Skeletal muscle cell (primary cell): Measurements from ENCODE around the gene DCP1B.

Experiments
- DNase-seq: peaks from one replicate; pipeline ENCODE4 v3.0.0-alpha.2; 2010; ENCODE audit warnings: low read depth
- H3K4me3 ChIP-seq: 2 replicates; pipeline ENCODE4 v1.5.1; 2011; ENCODE audit warnings: low read depth, mild to moderate bottlenecking, control low read depth, low read length, moderate library complexity

Gene DCP1B

GRCh38 chr12:2019126-2019525, 14.9 kb upstream of the DCP1B start:
- no peak overlapping the region for H3K4me3 ChIP-seq
- DNase-seq = no peak

GRCh38 chr12:2018391-2018790, 14.1 kb upstream of the DCP1B start:
- H3K4me3 ChIP-seq = no peak overlapping the region
- no peak for DNase-seq

GRCh38 chr12:2017546-2018337, 13.5 kb upstream of the DCP1B start:
- no peak for DNase-seq

GRCh38 chr12:2016862-2017545, 12.7 kb upstream of the DCP1B start:
- DNase-seq = no peak
- no peak overlapping the region for H3K4me3 ChIP-seq

More at GRCh38 chr12:2017546-2018337, 13.5 kb upstream of the DCP1B start:
- no peak overlapping the region for H3K4me3 ChIP-seq

- no peak for DNase-seq
- no peak overlapping the region for H3K4me3 ChIP-seq
Observed at GRCh38 chr12:2014231-2014630, 10.0 kb upstream of the DCP1B start.

- H3K4me3 ChIP-seq = no peak overlapping the region
- DNase-seq = no peak
Observed at GRCh38 chr12:2013527-2014223, 9.4 kb upstream of the DCP1B start.

GRCh38 chr12:2013086-2013485, 8.8 kb upstream of the DCP1B start:
- DNase-seq = no peak
- no peak overlapping the region for H3K4me3 ChIP-seq

- no peak for DNase-seq
Observed at GRCh38 chr12:2011643-2012607, 7.7 kb upstream of the DCP1B start.

GRCh38 chr12:2009623-2010022, 5.4 kb upstream of the DCP1B start:
- DNase-seq = no peak
- H3K4me3 ChIP-seq = no peak overlapping the region

More at GRCh38 chr12:2011643-2012607, 7.7 kb upstream of the DCP1B start:
- H3K4me3 ChIP-seq = no peak overlapping the region

GRCh38 chr12:2008677-2009076, 4.4 kb upstream of the DCP1B start:
- no peak overlapping the region for H3K4me3 ChIP-seq
- no peak for DNase-seq

- peak overlapping the region; percentile 95 for H3K4me3 ChIP-seq
- no peak for DNase-seq
Observed at GRCh38 chr12:2003676-2004112, 563 bp downstream of the DCP1B start.

GRCh38 chr12:1995205-1995896, 8.9 kb downstream of the DCP1B start:
- H3K4me3 ChIP-seq = no peak overlapping the region
- no peak for DNase-seq

GRCh38 chr12:1994429-1995143, 9.7 kb downstream of the DCP1B start:
- no peak for DNase-seq
- H3K4me3 ChIP-seq = no peak overlapping the region

GRCh38 chr12:1993871-1994371, 10.3 kb downstream of the DCP1B start:
- no peak overlapping the region for H3K4me3 ChIP-seq
- DNase-seq = no peak

- H3K4me3 ChIP-seq = no peak overlapping the region
- DNase-seq = peak; percentile 93
Observed at GRCh38 chr12:1993341-1993740, 10.9 kb downstream of the DCP1B start.

- DNase-seq = no peak
- no peak overlapping the region for H3K4me3 ChIP-seq
Observed at GRCh38 chr12:1992732-1993131, 11.5 kb downstream of the DCP1B start.

GRCh38 chr12:1989111-1989510, 15.1 kb downstream of the DCP1B start:
- no peak overlapping the region for H3K4me3 ChIP-seq
- DNase-seq = no peak

GRCh38 chr12:1984759-1985158, 19.5 kb downstream of the DCP1B start:
- no peak overlapping the region for H3K4me3 ChIP-seq
- DNase-seq = no peak
